NOMO-1 treated with dmso at 0.1 percent for 144 hours (cell line): ENCODE results near the gene LTK.
"Not testable (repeated sequence)": the region's sequence is repeated elsewhere in the genome, so short reads cannot be mapped to it uniquely, and the experiment has no call there.

Experiments used
- DNase-seq: peaks from one replicate; lab custom pipeline; 2025; ENCODE audit not compliant: unreplicated experiment; lab: John Stamatoyannopoulos, UW

LTK gene

DNA sequence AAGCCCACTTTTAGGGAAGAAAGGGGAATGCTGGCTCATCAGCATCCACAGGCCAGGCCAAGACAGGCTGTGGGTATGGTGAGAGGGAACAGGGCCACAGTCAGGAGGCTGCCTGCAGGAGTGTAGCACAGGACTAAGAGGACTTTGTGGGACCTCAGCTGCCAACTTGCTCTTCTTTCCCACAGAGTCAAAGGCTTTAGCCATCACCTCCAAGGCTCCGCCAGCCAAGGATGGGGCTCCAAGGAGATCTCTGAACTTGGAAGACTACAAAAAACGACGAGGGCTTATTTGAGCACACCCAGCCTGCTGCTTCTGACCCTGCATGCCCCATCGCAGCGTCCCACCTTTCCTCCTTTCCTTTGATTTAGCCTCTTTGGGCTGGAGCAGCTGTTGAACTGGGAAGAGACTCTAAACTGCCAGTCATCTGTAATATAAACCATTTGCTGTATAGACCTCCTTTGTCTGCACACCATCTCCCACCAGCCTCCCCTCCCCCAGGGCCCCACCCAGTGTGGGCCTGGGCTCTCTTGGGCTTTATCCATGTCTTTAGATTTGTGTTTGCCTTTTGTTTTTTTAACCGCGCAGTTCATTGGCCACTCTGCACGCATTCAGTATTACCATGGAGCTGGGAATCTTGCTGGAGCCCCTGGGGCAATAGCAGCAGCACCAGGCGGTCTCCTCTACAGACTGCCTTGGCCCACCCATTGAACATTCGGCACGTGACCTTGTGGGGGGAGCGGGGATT lies 33.1 kb downstream of the LTK start:
- DNase-seq, result no peak

GRCh38 chr15:41476416-41477048 lies 37.1 kb downstream of the LTK start:
- no peak for DNase-seq

DNA sequence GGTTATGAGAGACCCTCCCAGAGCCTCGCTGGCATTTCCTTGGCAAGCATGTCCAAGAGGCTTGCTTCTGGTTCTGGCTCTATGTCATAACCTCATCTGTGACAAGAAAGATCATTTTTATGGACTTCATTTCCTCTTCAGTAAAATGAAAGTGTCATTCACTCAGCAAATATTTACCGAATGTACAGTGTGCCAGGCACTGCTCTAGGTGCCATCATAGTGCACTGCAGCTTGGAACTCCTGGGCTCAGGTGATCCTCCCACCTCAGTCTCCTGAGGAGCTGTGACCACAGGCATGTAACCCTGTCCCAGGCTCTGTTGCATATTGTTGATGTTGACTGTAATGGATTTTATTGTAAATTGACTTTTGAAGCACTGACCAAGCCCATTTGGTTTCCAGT lies 38.7 kb downstream of the LTK start:
- DNase-seq, result no peak

GRCh38 chr15:41474436-41474835 lies 39.2 kb downstream of the LTK start:
- no peak for DNase-seq

DNA sequence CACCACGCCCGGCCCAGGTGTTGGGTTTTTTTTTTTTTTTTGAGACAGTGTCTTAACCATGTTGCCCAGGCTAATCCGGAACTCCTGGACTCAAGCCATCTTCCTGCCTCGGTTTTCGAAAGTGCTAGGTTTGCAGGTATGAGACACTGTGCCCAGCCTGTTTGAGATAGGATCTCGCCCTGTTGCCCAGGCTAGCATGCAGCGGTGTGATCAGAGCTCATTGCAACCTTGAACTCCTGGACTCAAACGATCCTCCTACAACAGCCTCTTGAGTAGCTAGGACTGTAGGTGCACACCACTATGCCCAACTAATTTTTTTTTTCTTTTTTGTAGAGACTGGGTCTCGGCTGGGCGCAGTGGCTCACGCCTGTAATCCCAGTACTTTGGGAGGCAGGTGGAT lies 40.2 kb downstream of the LTK start:
- DNase-seq, result no peak

GRCh38 chr15:41469644-41470043 lies 44.0 kb downstream of the LTK start:
- not testable (repeated sequence) for DNase-seq

DNA sequence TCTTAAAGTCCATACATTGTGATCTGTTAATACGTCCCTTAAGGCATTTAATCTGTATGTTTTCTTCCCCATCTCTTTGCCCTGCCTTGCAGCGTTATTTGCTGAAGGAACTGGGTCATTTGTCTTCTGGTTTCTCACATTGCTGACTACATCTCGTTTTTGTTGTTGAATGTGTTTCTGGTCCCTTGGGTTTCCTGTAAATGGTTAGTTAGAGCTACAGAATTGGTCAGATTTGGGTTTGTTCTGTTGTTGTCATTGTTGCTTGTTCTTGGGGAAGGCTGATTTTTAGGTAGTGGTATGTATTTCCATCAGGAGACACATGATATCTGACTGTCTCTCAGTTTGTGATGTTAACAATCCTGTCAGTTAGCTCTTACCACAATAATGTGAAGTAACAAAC lies 46.9 kb downstream of the LTK start:
- DNase-seq, result no peak

- peak; percentile 1 for DNase-seq
Measured at GRCh38 chr15:41465822-41466421, 47.7 kb downstream of the LTK start.

DNA sequence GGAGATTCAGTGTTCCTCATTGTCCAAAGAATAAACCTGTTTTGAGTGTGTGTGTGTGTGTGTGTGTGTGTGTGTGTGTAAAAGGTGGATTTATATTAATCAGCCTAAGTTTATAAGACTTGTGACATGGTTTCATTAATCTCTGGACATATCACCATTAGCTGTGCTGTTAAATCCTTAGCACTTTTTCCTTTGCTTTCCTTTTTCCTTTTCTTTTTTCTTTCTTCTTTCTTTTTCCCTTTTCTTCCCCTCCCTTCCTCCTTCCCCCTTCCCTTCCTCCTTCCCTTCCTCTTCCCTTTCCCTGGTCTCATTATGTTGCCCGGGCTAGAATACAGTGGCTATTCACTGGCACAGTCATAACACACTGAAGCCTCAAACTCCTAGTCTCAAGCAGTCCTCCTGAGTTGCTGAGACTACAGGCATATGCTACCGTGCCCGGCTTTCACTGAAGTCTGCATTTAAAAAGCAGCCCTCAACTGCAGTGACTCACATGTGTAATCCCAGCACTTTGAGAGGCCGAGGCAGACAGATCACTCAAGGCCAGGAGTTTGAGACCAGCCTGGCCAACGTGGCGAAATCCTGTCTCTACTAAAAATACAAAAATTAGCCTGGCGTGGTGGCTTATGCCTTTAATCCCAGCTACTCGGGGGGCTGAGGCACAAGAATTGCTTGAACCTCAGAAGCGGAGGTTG lies 48.6 kb downstream of the LTK start:
- DNase-seq, result no peak

DNA sequence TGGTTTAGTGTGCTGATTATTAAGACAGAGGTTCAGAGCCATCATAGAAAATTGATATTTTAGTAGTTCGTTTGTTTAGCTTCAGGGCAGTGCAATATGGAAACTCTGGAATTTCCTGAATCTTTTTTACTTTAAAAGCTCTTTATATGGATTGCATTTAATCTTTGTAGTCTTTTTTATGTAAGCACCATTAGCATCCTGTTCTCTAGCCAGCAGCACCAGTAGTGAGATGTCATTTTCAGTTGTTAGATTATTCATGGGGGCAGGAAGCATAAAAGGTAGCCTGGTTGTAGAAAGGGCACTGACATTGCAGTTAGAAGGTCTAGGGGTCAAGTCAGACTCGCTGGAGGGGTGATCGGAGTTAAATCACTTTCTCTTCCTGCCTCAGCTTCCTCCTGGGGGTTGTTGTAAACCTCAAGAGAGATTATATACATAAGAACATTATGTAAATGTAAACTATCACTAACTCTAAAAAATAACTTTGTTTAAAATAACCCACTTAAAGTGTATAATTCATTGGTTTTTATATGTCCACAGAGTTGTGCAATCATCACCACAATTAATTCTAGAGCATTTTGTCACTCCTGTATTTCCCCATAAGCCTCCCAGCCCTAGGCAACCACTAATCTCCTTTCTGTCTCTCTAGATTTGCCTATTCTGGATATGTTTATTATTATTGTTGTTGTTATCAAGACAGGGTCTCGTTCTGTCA lies 51.4 kb downstream of the LTK start:
- peak; percentile 38 for DNase-seq
